MM.1S (cell line): ENCODE measurements around the gene IRF1.

ENCODE experiments used
- DNase-seq: peaks from one replicate; pipeline ENCODE4 v3.0.0-alpha.2; 2015
- H2AFZ ChIP-seq: fragments of 300-600 bp; sonication (generic); 2 replicates; pipeline ENCODE4 v1.6.0; 2016; ENCODE audit warnings: antibody characterized with exemption, low read length
- H3F3A ChIP-seq: fragments of 300-600 bp; sonication (generic); 2 replicates; pipeline ENCODE4 v1.6.1; 2016; ENCODE audit warnings: mild to moderate bottlenecking, antibody characterized with exemption, low read length, moderate library complexity, mixed read lengths; ENCODE audit not compliant: insufficient read depth
- H3K27ac ChIP-seq: fragments of 300-600 bp; sonication (generic); 2 replicates; pipeline ENCODE4 v1.5.1; 2016; ENCODE audit warnings: mild to moderate bottlenecking, low read length
- H3K27me3 ChIP-seq: fragments of 300-600 bp; sonication (generic); replicated peaks from 2 replicates; pipeline ENCODE4 v1.6.0; 2016; ENCODE audit warnings: low read length; ENCODE audit not compliant: insufficient read depth
- H3K36me3 ChIP-seq: fragments of 300-600 bp; sonication (generic); replicated peaks from 2 replicates; pipeline ENCODE4 v1.6.1; 2016; ENCODE audit warnings: mild to moderate bottlenecking, low read length, mixed read lengths; ENCODE audit not compliant: insufficient read depth
- H3K4me1 ChIP-seq: fragments of 300-600 bp; sonication (generic); 2 replicates; pipeline ENCODE4 v1.6.1; 2016; ENCODE audit warnings: low read length, mixed read lengths
- H3K4me2 ChIP-seq: fragments of 300-600 bp; sonication (generic); 2 replicates; pipeline ENCODE4 v1.6.0; 2016; ENCODE audit warnings: low read depth, low read length
- H3K4me3 ChIP-seq: fragments of 300-600 bp; sonication (generic); 2 replicates; pipeline ENCODE4 v1.5.1; 2016; ENCODE audit warnings: low read length, mixed read lengths
- H3K79me2 ChIP-seq: fragments of 300-600 bp; sonication (generic); 2 replicates; pipeline ENCODE4 v1.6.1; 2016; ENCODE audit warnings: mixed run types, low read length, mixed read lengths
- H3K9ac ChIP-seq: fragments of 300-600 bp; sonication (generic); 2 replicates; pipeline ENCODE4 v1.6.1; 2016; ENCODE audit warnings: low read length, mixed read lengths
- H3K9me2 ChIP-seq: fragments of 300-600 bp; sonication (generic); replicated peaks from 2 replicates; pipeline ENCODE4 v1.6.1; 2016; ENCODE audit warnings: mild to moderate bottlenecking, low read length, mixed read lengths; ENCODE audit not compliant: insufficient read depth
- H3K9me3 ChIP-seq: fragments of 300-600 bp; sonication (generic); replicated peaks from 2 replicates; pipeline ENCODE4 v1.6.1; 2016; ENCODE audit warnings: mild to moderate bottlenecking, low read length, mixed read lengths; ENCODE audit not compliant: insufficient read depth
- H4K20me1 ChIP-seq: fragments of 300-600 bp; sonication (generic); 2 replicates; pipeline ENCODE4 v1.6.1; 2016; ENCODE audit warnings: mild to moderate bottlenecking, low read length, moderate library complexity, mixed read lengths; ENCODE audit not compliant: insufficient read depth
- CTCF ChIP-seq: fragments of 300-600 bp; sonication (generic); IDR thresholded peaks from 2 replicates; pipeline ENCODE4 v1.5.1; 2016; ENCODE audit warnings: antibody characterized with exemption, low read length, mixed read lengths
- EZH2 ChIP-seq: fragments of 300-600 bp; sonication (generic); optimal IDR thresholded peaks from 2 replicates; pipeline ENCODE3; 2017; ENCODE audit warnings: low read depth, mild to moderate bottlenecking, antibody characterized with exemption, low read length, mixed read lengths
- EZH2phosphoT487 ChIP-seq: fragments of 300-600 bp; sonication (generic); IDR thresholded peaks from 2 replicates; pipeline ENCODE4 v1.6.1; 2018; ENCODE audit warnings: antibody characterized with exemption, low read length

Gene IRF1

GRCh38 chr5:132464156-132464939 lies 26.2 kb downstream of the IRF1 start:
- Histone ChIP-seq H4K20me1 (no peaks in the 10 kb centered on the region), H2AFZ (no peak overlapping the region), H3K36me3 (no peaks in the 10 kb centered on the region), H3F3A (peaks cover 57% of the 10 kb centered on the region), H3K27ac (peak overlapping the region; percentile 89), H3K9me3 (no peaks in the 10 kb centered on the region), H3K4me1 (peaks cover 93% of the 10 kb centered on the region), H3K27me3 (no peaks in the 10 kb centered on the region), H3K79me2 (peaks cover 62% of the 10 kb centered on the region), H3K4me2 (peak overlapping the region; percentile 75), H3K9me2 (no peaks in the 10 kb centered on the region), H3K4me3 (peak overlapping the region; percentile 39), H3K9ac (peak overlapping the region; percentile 57)
- peak; percentile 83 for DNase-seq
- TF ChIP-seq EZH2 (no peak), CTCF (peak; percentile 23)

GRCh38 chr5:132463811-132464155 lies 26.8 kb downstream of the IRF1 start:
- no peak for TF ChIP-seq EZH2phosphoT487
- no peak for TF ChIP-seq EZH2
- no peak for TF ChIP-seq CTCF
- H3K9me3 ChIP-seq: no peaks in the 10 kb centered on the region
- H3F3A ChIP-seq: peaks cover 62% of the 10 kb centered on the region
- no peaks in the 10 kb centered on the region for H3K36me3 ChIP-seq
- no peaks in the 10 kb centered on the region for H3K27me3 ChIP-seq
- peaks cover 94% of the 10 kb centered on the region for H3K4me1 ChIP-seq
- no peaks in the 10 kb centered on the region for H4K20me1 ChIP-seq
- H3K27ac ChIP-seq: peak overlapping the region; percentile 89
- H3K4me3 ChIP-seq: peak overlapping the region; percentile 39
- H3K9ac ChIP-seq: peak overlapping the region; percentile 57
- peaks cover 62% of the 10 kb centered on the region for H3K79me2 ChIP-seq
- no peak overlapping the region for H2AFZ ChIP-seq
- peak overlapping the region; percentile 75 for H3K4me2 ChIP-seq
- no peaks in the 10 kb centered on the region for H3K9me2 ChIP-seq
- peak; percentile 49 for DNase-seq

GRCh38 chr5:132462856-132463745 lies 27.5 kb downstream of the IRF1 start:
- H3K9me3 ChIP-seq: no peaks in the 10 kb centered on the region
- DNase-seq: no peak
- H2AFZ ChIP-seq: no peak overlapping the region
- peak overlapping the region; percentile 57; the same call in 1 of the 2 replicates for H3K9ac ChIP-seq
- no peaks in the 10 kb centered on the region for H3K36me3 ChIP-seq
- H3K27me3 ChIP-seq: no peaks in the 10 kb centered on the region
- peaks cover 97% of the 10 kb centered on the region for H3K4me1 ChIP-seq
- no peaks in the 10 kb centered on the region for H3K9me2 ChIP-seq
- peak overlapping the region; percentile 89 for H3K27ac ChIP-seq
- peaks cover 68% of the 10 kb centered on the region for H3F3A ChIP-seq
- H3K79me2 ChIP-seq: peaks cover 64% of the 10 kb centered on the region
- peak overlapping the region; percentile 75 for H3K4me2 ChIP-seq
- no peaks in the 10 kb centered on the region for H4K20me1 ChIP-seq
- TF ChIP-seq EZH2 (no peak), EZH2phosphoT487 (no peak), CTCF (no peak)
- peak overlapping the region; percentile 39 for H3K4me3 ChIP-seq
